Peyer's patch (tissue), 4 donors: ENCODE data around the gene EMILIN3. TPM values are rescaled to one million over a fixed set of nuclear protein-coding genes. Genes with fewer than 3 reads are reported as not detected.

Experiments
- DNase-seq, 3 donors: peaks; one replicate each; pipeline ENCODE4 v3.0.0-alpha.2; 2017 to 2019
- H3K27ac ChIP-seq, 4 donors: fragments of 200-600 bp; sonication (generic); one replicate each; pipeline ENCODE4 v1.5.1; 2016 to 2019
- H3K27me3 ChIP-seq, 2 donors: fragments of 200-600 bp; sonication (generic); one replicate each; pipeline ENCODE4 v1.5.1; 2019
- H3K36me3 ChIP-seq, 3 donors: fragments of 200-600 bp; sonication (generic); one replicate each; pipeline ENCODE4 v1.5.1; 2016 to 2019
- H3K4me1 ChIP-seq, 4 donors: fragments of 200-600 bp; sonication (generic); one replicate each; pipeline ENCODE4 v1.5.1; 2016 to 2019
- H3K4me3 ChIP-seq, 4 donors: fragments of 200-600 bp; sonication (generic); 1 replicate in 3 of 4; 2 replicates in 1 of 4; pipeline ENCODE4 v1.5.1; 2016 to 2019; ENCODE audit warnings: mild to moderate bottlenecking in 1 of 4
- H3K9me3 ChIP-seq, 4 donors: fragments of 200-600 bp; sonication (generic); one replicate each; pipeline ENCODE4 v1.5.1; 2016 to 2019; ENCODE audit warnings: mild to moderate bottlenecking in 1 of 4
- POLR2A ChIP-seq, 2 donors: fragments of 450-650 bp; IDR thresholded peaks; one replicate each; pipeline ENCODE4 v1.5.1; 2017; ENCODE audit warnings: antibody characterized with exemption in 2 of 2, mild to moderate bottlenecking in 2 of 2, moderate library complexity in 2 of 2
- total RNA-seq, 4 donors: library from RNA; depleted of rRNA; stranded (reverse); fragments of >200 nt; gene quantifications; one replicate each; pipeline ENCODE4 v1.1.0, GENCODE V29; 2016
- TF ChIP-seq, protein P1 (sequence below), 6 experiments: fragments of 450-650 bp in 4 of 6; fragments of 200-600 bp in 2 of 6; sonication (generic) in 1 of 6; IDR thresholded peaks; one replicate each; pipeline ENCODE4 v1.5.1; 2017 to 2019; ENCODE audit warnings: antibody characterized with exemption in 6 of 6, mild to moderate bottlenecking in 3 of 6, moderate library complexity in 1 of 6

Gene EMILIN3
- total RNA-seq = under 1 TPM in 1 of 4 donors, not detected in 3; 0.66 TPM

- TF ChIP-seq POLR2A (IDR thresholded peaks at IDR 0.05) = no peak
- H3K36me3 ChIP-seq = no peaks in the 10 kb centered on the region
- H3K4me3 ChIP-seq = peak within 1 kb of the TSS in 3 of 4 donors; percentile 27 to 42 (median 41)
- peaks cover 0 to 10% of the 10 kb centered on the region in 2 donors for H3K27me3 ChIP-seq
- no peak for DNase-seq
- no peaks in the 10 kb centered on the region for H3K9me3 ChIP-seq
- no peak within 1 kb of the TSS for H3K27ac ChIP-seq
- peaks cover 0 to 14% (median 0%) of the 10 kb centered on the region in 4 donors for H3K4me1 ChIP-seq
Observed at GRCh38 chr20:41366546-41367392, at the start of gene EMILIN3. Gene EMILIN3 (minus strand): TSS chr20:41366818. CDS start chr20:41366634, 184 bp downstream.

DNA sequence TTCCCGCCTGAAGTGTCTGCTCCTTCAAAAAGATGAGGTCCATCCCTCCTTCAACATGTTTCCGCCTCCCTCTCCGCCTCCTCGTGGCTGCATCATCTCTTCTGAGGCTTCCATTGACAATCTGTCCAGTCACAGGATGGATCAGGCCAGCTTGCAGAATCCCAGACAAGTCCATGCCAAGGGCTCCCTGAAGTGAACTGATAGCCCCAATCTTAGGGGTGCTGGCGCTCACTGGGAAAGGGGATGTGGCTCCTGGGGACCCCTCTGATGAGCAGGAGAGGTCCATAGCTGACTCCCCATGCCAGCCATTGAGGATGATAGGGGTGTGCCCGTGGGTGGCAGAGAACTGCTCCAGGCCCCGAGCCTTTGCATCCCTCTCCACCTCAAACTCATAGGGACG lies 48.6 kb upstream of the EMILIN3 start:
- no peak for DNase-seq
- Histone ChIP-seq H3K4me1 (no peaks in the 10 kb centered on the region), H3K36me3 (peaks cover 0 to 60% (median 0%) of the 10 kb centered on the region in 3 donors), H3K4me3 (no peak overlapping the region), H3K9me3 (no peaks in the 10 kb centered on the region), H3K27ac (no peak overlapping the region), H3K27me3 (no peaks in the 10 kb centered on the region)
- TF ChIP-seq POLR2A (IDR thresholded peaks at IDR 0.05) = no peak
- TF ChIP-seq, protein P1, sequence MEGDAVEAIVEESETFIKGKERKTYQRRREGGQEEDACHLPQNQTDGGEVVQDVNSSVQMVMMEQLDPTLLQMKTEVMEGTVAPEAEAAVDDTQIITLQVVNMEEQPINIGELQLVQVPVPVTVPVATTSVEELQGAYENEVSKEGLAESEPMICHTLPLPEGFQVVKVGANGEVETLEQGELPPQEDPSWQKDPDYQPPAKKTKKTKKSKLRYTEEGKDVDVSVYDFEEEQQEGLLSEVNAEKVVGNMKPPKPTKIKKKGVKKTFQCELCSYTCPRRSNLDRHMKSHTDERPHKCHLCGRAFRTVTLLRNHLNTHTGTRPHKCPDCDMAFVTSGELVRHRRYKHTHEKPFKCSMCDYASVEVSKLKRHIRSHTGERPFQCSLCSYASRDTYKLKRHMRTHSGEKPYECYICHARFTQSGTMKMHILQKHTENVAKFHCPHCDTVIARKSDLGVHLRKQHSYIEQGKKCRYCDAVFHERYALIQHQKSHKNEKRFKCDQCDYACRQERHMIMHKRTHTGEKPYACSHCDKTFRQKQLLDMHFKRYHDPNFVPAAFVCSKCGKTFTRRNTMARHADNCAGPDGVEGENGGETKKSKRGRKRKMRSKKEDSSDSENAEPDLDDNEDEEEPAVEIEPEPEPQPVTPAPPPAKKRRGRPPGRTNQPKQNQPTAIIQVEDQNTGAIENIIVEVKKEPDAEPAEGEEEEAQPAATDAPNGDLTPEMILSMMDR (IDR thresholded peaks at IDR 0.05) = no peak

DNA sequence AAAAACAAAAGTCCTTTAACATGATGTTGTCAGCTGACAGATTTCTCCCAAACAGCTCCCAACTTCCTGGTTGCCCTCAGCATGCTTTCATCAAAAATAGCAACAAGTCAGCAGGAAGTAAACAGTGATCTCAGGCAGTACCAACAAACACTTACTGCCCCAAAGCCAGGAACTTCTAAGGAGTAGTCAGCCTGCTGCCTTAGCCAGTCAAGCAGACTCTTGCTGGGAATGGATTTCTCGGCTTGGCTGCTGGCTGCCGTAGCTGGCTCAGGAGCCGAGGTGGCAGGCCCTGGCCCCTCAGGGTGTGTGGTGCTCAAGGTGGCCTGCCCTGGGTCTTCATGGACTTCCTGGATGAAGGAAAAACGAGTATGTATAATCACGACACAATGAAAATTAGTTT lies 46.6 kb upstream of the EMILIN3 start:
- DNase-seq = no peak
- Histone ChIP-seq H3K9me3 (no peaks in the 10 kb centered on the region), H3K4me1 (no peaks in the 10 kb centered on the region), H3K27me3 (no peaks in the 10 kb centered on the region), H3K4me3 (no peak overlapping the region), H3K27ac (no peak overlapping the region), H3K36me3 (peaks cover 0 to 71% (median 0%) of the 10 kb centered on the region in 3 donors)
- TF ChIP-seq, protein P1 (IDR thresholded peaks at IDR 0.05) = no peak
- TF ChIP-seq POLR2A (IDR thresholded peaks at IDR 0.05) = no peak

GRCh38 chr20:41412324-41413120 lies 45.9 kb upstream of the EMILIN3 start:
- Histone ChIP-seq H3K27ac (no peak overlapping the region), H3K36me3 (peaks cover 0 to 73% (median 0%) of the 10 kb centered on the region in 3 donors)

DNA sequence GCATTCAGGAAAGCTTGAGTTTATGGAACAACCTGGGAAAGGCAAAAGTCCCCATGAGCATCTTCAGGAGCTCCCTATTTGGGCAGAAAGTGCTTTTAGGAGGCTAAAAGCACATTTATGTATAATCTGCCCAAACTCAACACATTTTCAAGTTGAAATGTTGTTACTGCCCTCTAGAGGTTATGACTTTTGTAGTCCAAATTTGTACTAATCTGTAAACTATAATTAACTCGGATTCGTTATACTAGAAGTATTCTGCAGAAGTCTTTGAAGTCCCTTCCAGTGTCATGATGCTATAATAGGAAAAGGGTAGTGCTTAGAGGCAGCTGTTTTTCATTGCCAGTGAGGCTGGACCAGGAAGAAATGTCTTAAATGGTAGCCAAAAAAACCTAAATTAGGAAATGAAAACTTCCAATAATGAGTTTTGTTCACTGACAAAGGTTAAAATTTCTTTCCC lies 44.8 kb upstream of the EMILIN3 start:
- no peak for TF ChIP-seq POLR2A (IDR thresholded peaks at IDR 0.05)
- TF ChIP-seq, protein P1 (IDR thresholded peaks at IDR 0.05) = peak in 5 of 6 experiments; percentile 13 to 49 (median 38)
- peaks cover 0 to 77% (median 0%) of the 10 kb centered on the region in 3 donors for H3K36me3 ChIP-seq
- no peaks in the 10 kb centered on the region for H3K9me3 ChIP-seq
- no peak overlapping the region for H3K4me3 ChIP-seq
- H3K27ac ChIP-seq = peak overlapping the region in 1 of 4 donors; percentile 25
- DNase-seq = no peak
- no peaks in the 10 kb centered on the region for H3K27me3 ChIP-seq
- H3K4me1 ChIP-seq = no peaks in the 10 kb centered on the region

More at GRCh38 chr20:41412324-41413120, 45.9 kb upstream of the EMILIN3 start:
- Histone ChIP-seq H3K27me3 (no peaks in the 10 kb centered on the region), H3K4me3 (no peak overlapping the region), H3K9me3 (no peaks in the 10 kb centered on the region), H3K4me1 (no peaks in the 10 kb centered on the region)
- no peak for TF ChIP-seq POLR2A (IDR thresholded peaks at IDR 0.05)
- TF ChIP-seq, protein P1 (IDR thresholded peaks at IDR 0.05) = no peak
- no peak for DNase-seq
